GM23338 (cell line): ENCODE measurements around the gene HAGH. TPM values are rescaled to one million over a fixed set of nuclear protein-coding genes. Genes with fewer than 3 reads are reported as not detected.

Experiments used
- ATAC-seq: fragments of 200-7000 bp; cut with Tn5 transposase; 3 replicates; pipeline ENCODE4 v1.9.1; 2020
- DNase-seq: peaks from one replicate; pipeline ENCODE4 v3.0.0-alpha.2; 2015; ENCODE audit warnings: low spot score
- H2AFZ ChIP-seq: fragments of 200-600 bp; sonication (generic); 2 replicates; pipeline ENCODE4 v1.8.0; 2016; ENCODE audit warnings: antibody characterized with exemption, mild to moderate bottlenecking, moderate library complexity
- H3F3A ChIP-seq: fragments of 200-600 bp; sonication (generic); replicated peaks from 2 replicates; pipeline ENCODE4 v1.8.0; 2017; ENCODE audit warnings: antibody characterized with exemption, mixed run types, low read depth
- H3K27ac ChIP-seq: fragments of 200-600 bp; sonication (generic); 2 replicates; pipeline ENCODE4 v1.6.1; 2016; ENCODE audit warnings: low read depth
- H3K27me3 ChIP-seq: fragments of 200-600 bp; sonication (generic); 2 replicates; pipeline ENCODE4 v1.8.0; 2016; ENCODE audit warnings: mild to moderate bottlenecking, mixed run types, moderate library complexity; ENCODE audit not compliant: insufficient read depth
- H3K36me3 ChIP-seq: fragments of 200-600 bp; sonication (generic); 2 replicates; pipeline ENCODE4 v1.8.0; 2016; ENCODE audit warnings: mild to moderate bottlenecking; ENCODE audit not compliant: insufficient read depth
- H3K4me1 ChIP-seq: fragments of 200-600 bp; sonication (generic); 2 replicates; pipeline ENCODE4 v1.8.0; 2016; ENCODE audit warnings: mild to moderate bottlenecking, moderate library complexity; ENCODE audit not compliant: insufficient read depth
- H3K4me2 ChIP-seq: fragments of 200-600 bp; sonication (generic); 2 replicates; pipeline ENCODE4 v1.7.1; 2017; ENCODE audit warnings: mixed run types
- H3K4me3 ChIP-seq: fragments of 200-600 bp; sonication (generic); 2 replicates; pipeline ENCODE4 v1.6.1; 2016; ENCODE audit warnings: mixed run types
- H3K79me2 ChIP-seq: fragments of 200-600 bp; sonication (generic); replicated peaks from 2 replicates; pipeline ENCODE4 v1.8.0; 2017; ENCODE audit warnings: mild to moderate bottlenecking; ENCODE audit not compliant: insufficient read depth
- H3K9me2 ChIP-seq: fragments of 200-600 bp; sonication (generic); 2 replicates; pipeline ENCODE4 v1.8.0; 2017; ENCODE audit not compliant: insufficient read depth
- H4K20me1 ChIP-seq: fragments of 200-600 bp; sonication (generic); replicated peaks from 2 replicates; pipeline ENCODE4 v1.8.0; 2017; ENCODE audit warnings: mild to moderate bottlenecking; ENCODE audit not compliant: insufficient read depth
- H3K27ac Mint-ChIP-seq: 2 replicates; pipeline ENCODE4 v1.8.0; 2020; ENCODE audit warnings: inconsistent platforms, mild to moderate bottlenecking, moderate library complexity, mixed read lengths
- H3K27me3 Mint-ChIP-seq: 3 replicates; pipeline ENCODE4 v1.8.0; 2022; ENCODE audit warnings: low read depth, mild to moderate bottlenecking, moderate library complexity, mixed read lengths, inconsistent platforms; ENCODE audit not compliant: insufficient read depth, poor library complexity
- H3K36me3 Mint-ChIP-seq: 3 replicates; pipeline ENCODE4 v1.8.0; 2021; ENCODE audit warnings: low read depth, mild to moderate bottlenecking, inconsistent platforms, moderate library complexity, mixed read lengths
- H3K4me1 Mint-ChIP-seq: 3 replicates; pipeline ENCODE4 v1.8.0; 2020; ENCODE audit warnings: mild to moderate bottlenecking, inconsistent platforms, mixed read lengths
- H3K4me3 Mint-ChIP-seq: 3 replicates; pipeline ENCODE4 v1.8.0; 2021; ENCODE audit warnings: moderate library complexity, mild to moderate bottlenecking, inconsistent platforms, mixed read lengths
- H3K9me3 Mint-ChIP-seq: 3 replicates; pipeline ENCODE4 v1.8.0; 2020; ENCODE audit warnings: moderate library complexity, mild to moderate bottlenecking, inconsistent platforms, mixed read lengths
- CREB1 ChIP-seq: fragments of 250-450 bp; sonication (Bioruptor Pico); IDR thresholded peaks from 2 replicates; pipeline ENCODE4 v1.5.0; 2020; ENCODE audit warnings: low read depth, mild to moderate bottlenecking, moderate library complexity
- CTCF ChIP-seq, 2 experiments: fragments of 200-600 bp in 1 of 2; sonication (generic) in 1 of 2; conservative IDR thresholded peaks; 2 replicates each; pipeline versions ENCODE4 v1.5.1 to v1.6.1; 2016 to 2017; ENCODE audit warnings: antibody characterized with exemption in 2 of 2, low read depth in 2 of 2, mild to moderate bottlenecking in 2 of 2, moderate library complexity in 1 of 2
- EZH2 ChIP-seq: fragments of 200-600 bp; sonication (generic); IDR thresholded peaks from one replicate; pipeline ENCODE4 v1.8.0; 2017; ENCODE audit warnings: antibody characterized with exemption, mild to moderate bottlenecking, low read depth; ENCODE audit not compliant: unreplicated experiment
- EZH2phosphoT487 ChIP-seq: fragments of 200-600 bp; sonication (generic); IDR thresholded peaks from one replicate; pipeline ENCODE4 v1.8.1; 2018; ENCODE audit warnings: antibody characterized with exemption; ENCODE audit not compliant: unreplicated experiment
- JUNB ChIP-seq: IDR thresholded peaks from one replicate; pipeline ENCODE4 v1.6.1; 2016; ENCODE audit warnings: antibody characterized with exemption; ENCODE audit not compliant: unreplicated experiment
- NANOG ChIP-seq: IDR thresholded peaks from 2 replicates; pipeline ENCODE4 v1.6.1; 2016; ENCODE audit warnings: antibody characterized with exemption, borderline replicate concordance
- STAT1 ChIP-seq: IDR thresholded peaks from one replicate; pipeline ENCODE4 v1.6.1; 2016; ENCODE audit warnings: antibody characterized with exemption; ENCODE audit not compliant: unreplicated experiment
- ZNF331 ChIP-seq: fragments of 250-450 bp; sonication (Bioruptor Pico); IDR thresholded peaks from 2 replicates; pipeline ENCODE4 v1.5.0; 2020; ENCODE audit warnings: low read depth, mild to moderate bottlenecking, moderate library complexity
- polyA plus RNA-seq: library from polyadenylated mRNA; unstranded; fragments of >200 nt; fragmentation: Nextera tagmentation; extraction: Ambion mirVana; gene quantifications from 2 replicates; pipeline ENCODE4 v1.2.1, GENCODE V29; 2016
- total RNA-seq: library from RNA; depleted of rRNA; stranded (reverse); fragments of >200 nt; shearing (Covaris generic); gene quantifications from 2 replicates; pipeline ENCODE4 v1.2.3, GENCODE V29; 2014
- TF ChIP-seq, protein P1 (sequence below): IDR thresholded peaks from one replicate; pipeline ENCODE4 v1.6.1; 2018; ENCODE audit warnings: antibody characterized with exemption; ENCODE audit not compliant: unreplicated experiment

Gene HAGH
- total and polyA plus RNA-seq, 2 experiments from 2014 or later: 24.7 to 28.9 TPM

- Histone ChIP-seq H2AFZ (no peak overlapping the region), H3K27me3 (no peaks in the 10 kb centered on the region), H3K4me1 (no peaks in the 10 kb centered on the region), H3K4me3 (no peak overlapping the region), H3K27ac (no peak overlapping the region), H3F3A (no peaks in the 10 kb centered on the region), H3K36me3 (no peaks in the 10 kb centered on the region), H3K9me2 (no peaks in the 10 kb centered on the region), H4K20me1 (no peaks in the 10 kb centered on the region; the same call in 1 of the 2 replicates), H3K4me2 (no peak overlapping the region), H3K79me2 (no peaks in the 10 kb centered on the region)
- Mint-ChIP-seq H3K4me1 (no peaks in the 10 kb centered on the region), H3K27ac (no peak overlapping the region), H3K36me3 (peaks cover 6% of the 10 kb centered on the region; the same call in 2 of the 3 replicates), H3K4me3 (no peak overlapping the region), H3K27me3 (no peaks in the 10 kb centered on the region), H3K9me3 (no peaks in the 10 kb centered on the region)
- TF ChIP-seq, protein P1, sequence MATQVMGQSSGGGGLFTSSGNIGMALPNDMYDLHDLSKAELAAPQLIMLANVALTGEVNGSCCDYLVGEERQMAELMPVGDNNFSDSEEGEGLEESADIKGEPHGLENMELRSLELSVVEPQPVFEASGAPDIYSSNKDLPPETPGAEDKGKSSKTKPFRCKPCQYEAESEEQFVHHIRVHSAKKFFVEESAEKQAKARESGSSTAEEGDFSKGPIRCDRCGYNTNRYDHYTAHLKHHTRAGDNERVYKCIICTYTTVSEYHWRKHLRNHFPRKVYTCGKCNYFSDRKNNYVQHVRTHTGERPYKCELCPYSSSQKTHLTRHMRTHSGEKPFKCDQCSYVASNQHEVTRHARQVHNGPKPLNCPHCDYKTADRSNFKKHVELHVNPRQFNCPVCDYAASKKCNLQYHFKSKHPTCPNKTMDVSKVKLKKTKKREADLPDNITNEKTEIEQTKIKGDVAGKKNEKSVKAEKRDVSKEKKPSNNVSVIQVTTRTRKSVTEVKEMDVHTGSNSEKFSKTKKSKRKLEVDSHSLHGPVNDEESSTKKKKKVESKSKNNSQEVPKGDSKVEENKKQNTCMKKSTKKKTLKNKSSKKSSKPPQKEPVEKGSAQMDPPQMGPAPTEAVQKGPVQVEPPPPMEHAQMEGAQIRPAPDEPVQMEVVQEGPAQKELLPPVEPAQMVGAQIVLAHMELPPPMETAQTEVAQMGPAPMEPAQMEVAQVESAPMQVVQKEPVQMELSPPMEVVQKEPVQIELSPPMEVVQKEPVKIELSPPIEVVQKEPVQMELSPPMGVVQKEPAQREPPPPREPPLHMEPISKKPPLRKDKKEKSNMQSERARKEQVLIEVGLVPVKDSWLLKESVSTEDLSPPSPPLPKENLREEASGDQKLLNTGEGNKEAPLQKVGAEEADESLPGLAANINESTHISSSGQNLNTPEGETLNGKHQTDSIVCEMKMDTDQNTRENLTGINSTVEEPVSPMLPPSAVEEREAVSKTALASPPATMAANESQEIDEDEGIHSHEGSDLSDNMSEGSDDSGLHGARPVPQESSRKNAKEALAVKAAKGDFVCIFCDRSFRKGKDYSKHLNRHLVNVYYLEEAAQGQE: no peak
- no peak for TF ChIP-seq CTCF (conservative IDR thresholded peaks at IDR 0.05; ENCODE audit: low read depth in 2 of 2)
- ATAC-seq (no peak), DNase-seq (no peak)
Observed at GRCh38 chr16:1818873-1819525, 7.6 kb downstream of the HAGH start.

GRCh38 chr16:1818204-1818872 is 8.3 kb downstream of the HAGH start:
- Histone ChIP-seq H3K27me3 (no peaks in the 10 kb centered on the region), H4K20me1 (no peaks in the 10 kb centered on the region; the same call in 1 of the 2 replicates), H3K4me1 (no peaks in the 10 kb centered on the region), H3K4me3 (no peak overlapping the region), H2AFZ (no peak overlapping the region), H3K4me2 (no peak overlapping the region), H3K36me3 (no peaks in the 10 kb centered on the region), H3K9me2 (no peaks in the 10 kb centered on the region), H3F3A (no peaks in the 10 kb centered on the region; the same call in 1 of the 2 replicates), H3K27ac (no peak overlapping the region), H3K79me2 (no peaks in the 10 kb centered on the region)
- Mint-ChIP-seq H3K27ac (no peak overlapping the region), H3K27me3 (no peaks in the 10 kb centered on the region), H3K9me3 (no peaks in the 10 kb centered on the region), H3K4me1 (no peaks in the 10 kb centered on the region), H3K36me3 (peaks cover 6% of the 10 kb centered on the region; the same call in 2 of the 3 replicates), H3K4me3 (no peak overlapping the region)
- DNase-seq (no peak), ATAC-seq (no peak)
- no peak for TF ChIP-seq CTCF (conservative IDR thresholded peaks at IDR 0.05; ENCODE audit: low read depth in 2 of 2)
- no peak for TF ChIP-seq JUNB
- no peak for TF ChIP-seq STAT1
- TF ChIP-seq CREB1 (CRISPR knock-in tag): no peak
- no peak for TF ChIP-seq NANOG
- no peak for TF ChIP-seq ZNF331
- no peak for TF ChIP-seq EZH2phosphoT487
- no peak for TF ChIP-seq EZH2
